IPS DF 4.7 (cell line): Measurements from ENCODE around the gene KIFC3.
"Not testable (repeated sequence)": the region's sequence is repeated elsewhere in the genome, so short reads cannot be mapped to it uniquely, and the experiment has no call there.

Experiments
- DNase-seq: peaks from one replicate; pipeline ENCODE4 v3.0.0-alpha.2; 2013; ENCODE audit warnings: low spot score; ENCODE audit errors: extremely low read depth

Gene KIFC3

DNA sequence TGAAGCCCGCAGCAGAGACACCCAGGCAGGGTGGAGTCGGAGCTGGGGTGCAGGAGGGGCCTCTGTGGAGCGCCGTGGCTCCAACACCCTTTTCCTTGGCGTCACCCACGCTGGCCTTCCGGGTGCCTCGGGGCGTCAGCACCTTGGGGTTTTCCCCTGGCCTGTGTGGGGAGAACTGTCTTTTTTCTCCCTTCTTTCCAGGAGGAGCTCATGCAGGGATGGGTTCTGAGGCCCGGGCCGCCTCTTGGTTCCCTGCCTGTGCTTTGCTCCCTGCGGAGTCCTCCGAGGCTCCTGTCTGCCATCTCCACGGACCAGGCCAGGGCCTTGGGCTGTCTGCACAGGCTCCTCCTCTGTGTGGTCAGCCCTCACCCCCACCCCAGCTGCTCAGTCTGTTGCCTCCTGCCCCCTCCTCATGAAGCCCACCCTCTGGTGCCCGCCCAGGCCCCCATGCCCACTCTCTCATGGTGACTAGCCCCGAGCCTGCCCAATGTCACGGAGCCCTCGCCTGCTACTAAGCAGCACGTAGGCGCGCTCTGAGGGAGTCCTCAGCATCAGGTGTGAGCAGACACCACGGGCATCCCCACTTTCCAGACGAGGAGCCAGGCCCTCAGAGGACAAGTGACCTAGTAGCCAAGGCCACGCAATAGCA lies 61.7 kb downstream of the KIFC3 start:
- no peak for DNase-seq

DNA sequence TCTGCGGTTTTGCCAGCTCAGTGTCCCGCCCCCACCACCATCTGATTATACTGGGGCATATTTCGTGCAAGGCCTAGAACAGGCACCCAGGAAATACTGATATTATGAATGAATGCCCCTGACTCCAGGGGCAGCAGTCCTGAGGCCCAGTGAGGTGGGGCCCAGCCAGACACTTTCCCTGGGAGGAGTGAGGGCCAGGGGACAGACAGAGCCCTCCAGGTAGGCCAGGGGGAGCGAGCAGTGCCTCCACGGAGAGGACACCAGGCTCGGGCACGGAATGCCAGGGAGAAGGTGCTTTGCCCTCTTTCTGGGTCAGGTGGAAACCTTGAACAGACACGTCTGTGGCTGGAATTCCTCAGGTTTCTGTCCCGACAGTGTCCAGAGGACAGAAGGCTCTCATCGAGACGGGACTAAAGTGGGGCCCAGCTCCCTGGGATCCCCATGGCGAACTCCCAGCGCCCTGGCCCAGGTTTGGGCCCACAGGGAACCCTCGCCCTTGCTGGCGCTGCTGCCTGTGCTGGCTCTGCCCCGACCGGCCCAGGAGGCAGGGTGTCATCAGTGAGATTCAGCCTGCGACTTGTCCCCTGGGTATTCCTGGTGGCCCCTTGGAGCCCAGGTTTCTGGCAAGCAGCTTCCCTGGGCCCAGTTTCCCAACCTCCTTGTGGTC lies 62.4 kb downstream of the KIFC3 start:
- no peak for DNase-seq

DNA sequence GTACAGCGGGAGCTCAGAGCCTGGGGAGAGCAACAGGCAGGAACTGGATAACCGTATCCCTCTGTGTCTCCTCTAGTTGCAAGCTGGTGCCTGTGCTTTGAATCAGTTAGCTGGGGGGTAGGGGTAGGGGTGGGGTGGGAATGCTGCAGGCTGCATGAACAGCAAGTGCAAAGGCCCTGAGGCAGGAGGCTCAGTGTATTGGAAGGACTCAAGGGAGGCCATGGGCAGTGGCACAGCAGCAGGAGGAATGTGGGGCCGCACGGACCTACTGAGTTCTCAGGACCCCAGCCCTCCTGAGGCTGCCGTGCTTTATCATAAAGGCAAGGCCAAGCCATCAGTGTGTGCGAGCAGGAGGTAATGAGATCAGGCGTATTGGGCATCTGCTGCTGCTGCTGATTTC lies 63.4 kb downstream of the KIFC3 start:
- DNase-seq, result no peak

DNA sequence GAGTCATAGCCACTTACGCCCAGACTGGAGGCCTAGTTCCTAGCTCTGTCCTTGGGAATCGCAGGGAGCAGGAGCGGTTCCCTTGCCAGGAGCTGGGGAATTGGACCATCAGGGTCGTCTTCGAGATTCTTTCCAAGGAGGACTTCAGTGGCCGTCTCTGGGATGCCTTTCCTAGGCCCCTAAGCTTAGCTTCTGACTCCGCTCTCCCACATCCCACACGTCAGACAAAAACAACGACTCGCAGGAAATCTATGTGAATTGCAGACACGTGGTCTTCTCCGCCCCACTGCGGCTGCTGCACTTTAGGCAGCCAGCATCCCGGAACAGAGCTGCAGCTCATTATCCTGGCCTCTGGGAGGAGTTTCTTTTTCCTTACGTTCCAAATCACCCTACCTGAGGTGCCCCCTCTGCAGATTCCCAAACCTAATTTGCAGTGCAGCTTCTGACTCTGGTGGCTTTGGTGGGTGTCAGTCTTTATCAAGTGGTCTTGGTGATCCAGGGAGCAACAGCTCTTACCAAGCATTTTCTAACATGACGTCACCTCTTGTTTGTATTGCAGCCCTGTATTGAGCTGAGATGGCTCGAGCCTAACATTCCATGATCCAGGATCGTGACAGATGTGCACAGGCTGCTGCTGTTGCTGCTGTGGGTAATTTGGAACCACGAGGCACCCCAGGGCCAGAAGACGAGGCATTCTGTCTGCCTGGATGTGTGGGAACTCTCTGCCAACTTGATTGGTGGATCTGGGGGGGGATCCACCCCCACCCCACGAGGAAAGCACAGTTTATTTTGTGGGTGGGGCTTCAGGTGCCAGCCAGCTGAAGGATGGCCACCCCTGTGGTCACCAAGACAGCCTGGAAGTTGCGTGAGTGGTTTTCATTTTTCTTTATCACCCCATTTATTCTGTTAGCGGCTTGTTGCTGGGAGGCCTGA lies 65.6 kb downstream of the KIFC3 start:
- no peak for DNase-seq

DNA sequence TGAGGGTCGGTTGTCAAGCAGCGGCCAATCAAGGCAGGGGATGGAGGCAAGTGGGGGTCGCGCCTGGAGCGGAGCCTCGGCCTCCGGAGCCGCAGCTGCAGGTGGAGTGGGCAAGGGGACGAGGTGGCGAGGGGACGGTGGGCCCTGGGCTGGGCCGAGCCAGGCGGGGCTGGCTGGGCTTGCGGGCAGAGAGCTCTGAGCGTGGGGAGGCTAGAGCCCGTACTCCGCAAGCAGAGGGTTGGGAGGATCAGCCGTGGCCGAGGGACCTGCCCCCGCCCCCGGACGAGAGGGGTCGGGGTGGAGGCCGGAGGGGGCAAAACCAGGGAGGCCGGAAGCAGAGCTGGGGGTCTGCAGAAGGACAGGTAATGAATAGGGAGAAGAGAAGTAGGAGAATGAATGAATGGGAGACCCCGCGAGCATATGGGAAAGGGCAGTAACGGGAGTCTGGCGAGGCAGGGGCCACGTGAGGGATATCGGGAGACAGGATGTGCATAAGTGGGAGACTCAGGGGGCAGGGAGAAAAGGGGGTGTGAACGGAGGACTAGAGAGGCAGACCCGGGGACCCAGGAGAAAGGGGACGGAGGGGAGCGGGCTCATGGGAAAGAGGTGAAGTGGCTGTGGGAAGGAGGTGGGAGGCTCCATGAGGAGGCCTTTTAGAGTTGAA lies 66.4 kb downstream of the KIFC3 start, which contains the start of gene KATNB1:
KATNB1 (plus strand) TSS at position 16 of the 664 bp plus-strand sequence. CDS start 1,474 bp downstream, outside the sequence.
- no peak for DNase-seq

DNA sequence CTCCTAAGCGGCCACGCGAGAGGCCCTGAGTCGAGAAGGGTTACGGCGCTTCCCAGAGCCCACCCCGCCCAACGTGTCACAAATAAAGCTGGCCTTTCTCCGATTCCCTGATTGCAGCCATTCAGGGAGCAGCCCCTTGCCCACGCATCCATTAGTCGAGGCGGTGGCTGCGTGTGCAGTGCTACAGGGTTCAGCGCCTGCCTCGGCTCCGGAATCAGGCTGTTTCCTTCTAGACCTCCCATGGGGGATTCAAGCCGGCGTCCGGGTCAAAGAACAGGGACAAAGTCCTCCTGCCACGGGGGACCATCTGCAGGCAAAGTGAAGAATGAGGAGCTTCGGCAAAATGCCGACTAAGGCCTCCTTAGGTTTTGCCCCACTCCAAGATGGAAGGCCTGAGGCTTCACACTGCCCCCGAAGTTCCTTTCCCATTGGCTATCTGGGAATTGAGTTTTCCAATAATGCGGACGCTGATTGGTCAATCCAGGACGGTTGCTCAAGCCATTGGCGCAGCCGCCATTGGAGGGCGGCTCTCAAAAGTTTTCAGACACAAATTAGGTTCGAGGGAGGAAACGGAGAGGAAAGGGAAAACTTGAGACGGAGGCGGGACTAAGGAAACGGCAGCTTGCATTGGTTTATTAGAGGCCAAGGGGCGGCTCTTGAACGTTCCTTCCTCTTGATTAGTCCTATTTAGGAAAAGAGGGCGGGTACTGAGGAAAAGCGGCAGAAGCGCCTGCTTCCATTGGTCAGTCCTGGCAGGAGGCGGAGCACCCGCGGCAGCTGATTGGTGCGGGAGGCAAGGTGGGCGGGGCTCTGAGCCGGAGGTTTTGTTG lies 67.2 kb downstream of the KIFC3 start:
- DNase-seq, result peak; percentile 100

DNA sequence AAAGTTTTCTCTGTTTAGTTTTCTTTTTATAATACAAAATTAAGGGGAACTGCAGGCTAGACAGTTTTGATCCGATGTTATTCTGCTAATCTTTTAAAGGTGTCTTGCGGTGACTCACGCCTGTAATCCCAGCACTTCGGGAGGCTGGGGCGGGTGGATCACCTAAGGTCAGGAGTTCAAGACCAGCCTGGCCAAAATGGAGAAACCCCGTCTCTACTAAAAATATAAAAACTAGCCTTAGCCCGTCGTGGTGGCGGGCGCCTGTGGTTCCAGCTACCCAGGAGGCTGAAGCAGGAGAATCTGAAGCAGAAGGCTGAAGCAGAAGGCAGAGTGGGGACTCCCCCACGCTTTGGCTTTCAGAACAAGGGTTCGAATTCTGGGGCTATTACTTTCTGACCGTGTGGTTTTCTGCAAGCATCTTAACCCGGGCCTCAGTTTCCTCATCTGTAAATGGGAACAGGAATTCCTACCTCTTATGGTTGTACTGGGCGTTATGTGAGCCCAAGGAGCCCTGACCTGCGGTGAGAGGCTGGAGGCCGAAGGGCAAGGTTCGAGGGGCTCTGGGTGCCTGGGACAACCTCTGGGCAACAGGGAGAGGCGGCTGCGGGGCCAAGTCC lies 67.9 kb downstream of the KIFC3 start:
- no peak for DNase-seq

DNA sequence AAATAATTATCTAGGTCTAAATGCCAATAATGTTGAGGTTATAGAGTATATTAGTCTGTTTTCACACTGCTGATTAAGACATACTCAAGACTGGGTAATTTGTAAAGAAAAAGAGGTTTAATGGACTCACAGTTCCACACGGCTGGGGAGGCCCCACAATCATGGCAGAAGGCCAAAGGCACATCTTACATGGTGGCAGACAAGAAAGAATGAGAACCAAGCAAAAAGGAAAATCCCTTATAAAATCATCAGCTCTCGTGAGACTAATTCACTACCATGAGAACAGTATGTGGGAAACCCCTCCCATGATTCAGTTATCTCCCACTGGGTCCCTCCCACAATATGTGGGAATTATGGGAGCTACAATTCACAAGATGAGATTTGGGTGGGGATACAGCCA lies 69.6 kb downstream of the KIFC3 start:
- no peak for DNase-seq

DNA sequence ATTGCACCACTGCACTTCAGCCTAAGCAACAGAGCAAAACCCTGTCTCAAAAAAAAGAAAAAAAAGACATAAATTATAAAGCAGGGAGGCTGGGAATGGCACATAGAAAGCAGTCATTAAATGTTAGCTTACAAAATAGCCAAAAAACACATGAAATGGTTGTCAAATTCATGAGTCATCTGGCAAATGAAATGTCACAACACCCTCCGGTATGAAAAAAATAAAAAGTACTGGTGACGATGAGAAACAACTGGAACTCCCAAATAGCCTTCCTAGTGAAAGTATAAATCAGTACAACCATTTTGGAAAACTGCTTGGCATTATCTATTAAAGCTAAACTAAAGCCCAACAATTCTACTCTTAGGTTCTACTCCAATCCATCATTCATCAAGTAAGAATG lies 70.3 kb downstream of the KIFC3 start:
- DNase-seq, result no peak

DNA sequence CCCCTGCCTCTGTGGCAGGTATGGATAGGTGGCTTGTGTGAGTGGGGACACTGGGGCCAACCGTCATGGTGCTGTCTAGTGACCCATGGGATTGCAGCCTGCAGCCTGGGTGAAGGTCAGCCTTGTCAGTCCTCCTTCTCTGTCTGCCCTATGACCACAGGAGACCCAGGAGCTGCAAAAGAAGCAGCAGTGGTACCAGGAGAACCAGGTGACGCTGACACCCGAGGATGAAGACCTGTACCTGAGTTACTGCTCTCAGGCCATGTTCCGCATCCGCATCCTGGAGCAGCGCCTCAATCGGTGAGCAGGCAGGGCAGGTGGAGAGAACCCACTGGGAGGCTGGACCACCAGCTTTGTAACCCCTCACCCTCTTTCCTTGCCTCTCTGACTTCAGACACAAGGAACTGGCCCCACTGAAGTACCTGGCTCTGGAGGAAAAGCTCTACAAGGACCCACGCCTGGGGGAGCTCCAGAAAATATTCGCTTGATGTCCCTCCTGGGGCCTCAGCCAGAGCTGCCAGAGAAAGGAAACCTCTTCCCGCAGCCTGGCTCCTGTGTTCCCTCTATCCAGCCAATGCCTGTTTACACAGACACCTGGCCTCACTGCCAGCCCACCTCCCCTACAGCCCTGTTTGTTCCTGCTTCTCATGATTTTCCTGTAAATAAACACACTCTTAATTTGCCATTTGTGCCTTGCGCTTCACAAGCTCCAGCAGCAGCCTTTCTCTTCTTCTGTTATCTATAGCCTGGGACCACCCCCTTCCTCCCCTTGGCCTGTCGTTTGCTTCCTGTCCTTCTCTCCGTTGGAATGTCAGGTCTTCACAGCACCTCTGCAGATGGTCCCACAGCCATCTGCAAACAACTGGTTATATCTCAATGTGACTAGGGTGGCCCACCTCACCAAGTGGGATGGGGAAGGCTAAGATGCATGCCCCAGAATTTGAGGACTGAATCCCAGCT lies 71.2 kb downstream of the KIFC3 start:
- DNase-seq, result no peak

DNA sequence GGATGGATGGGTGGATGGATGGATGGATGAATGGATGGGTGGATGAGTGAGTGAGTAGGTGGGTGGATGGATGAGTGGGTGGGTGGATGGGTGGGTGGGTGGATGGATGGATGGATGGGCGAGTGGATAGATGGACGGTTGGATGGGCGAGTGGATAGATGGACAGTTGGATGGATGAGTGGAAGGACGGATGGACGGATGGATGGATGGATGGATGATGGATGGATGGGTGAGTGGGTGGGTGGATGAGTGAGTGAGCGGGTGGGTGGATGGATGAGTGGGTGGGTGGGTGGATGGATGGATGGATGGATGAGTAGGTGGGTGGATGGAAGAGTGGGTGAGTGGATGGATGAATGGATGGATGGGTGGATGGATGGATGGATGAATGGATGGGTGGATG lies 72.4 kb downstream of the KIFC3 start:
- not testable (repeated sequence) for DNase-seq

DNA sequence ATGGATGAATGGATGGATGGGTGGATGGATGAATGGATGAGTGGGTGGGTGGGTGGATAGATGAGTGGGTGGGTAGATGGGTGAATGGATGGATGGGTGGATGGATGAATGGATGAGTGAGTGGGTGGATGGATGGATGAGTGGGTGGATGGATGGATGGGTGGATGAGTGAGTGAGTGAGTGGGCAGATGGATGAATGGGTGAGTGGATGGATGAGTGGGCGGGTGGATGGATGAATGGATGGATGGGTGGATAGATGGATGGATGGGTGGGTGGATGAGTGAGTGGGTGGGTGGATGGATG lies 73.2 kb downstream of the KIFC3 start:
- DNase-seq, result no peak

DNA sequence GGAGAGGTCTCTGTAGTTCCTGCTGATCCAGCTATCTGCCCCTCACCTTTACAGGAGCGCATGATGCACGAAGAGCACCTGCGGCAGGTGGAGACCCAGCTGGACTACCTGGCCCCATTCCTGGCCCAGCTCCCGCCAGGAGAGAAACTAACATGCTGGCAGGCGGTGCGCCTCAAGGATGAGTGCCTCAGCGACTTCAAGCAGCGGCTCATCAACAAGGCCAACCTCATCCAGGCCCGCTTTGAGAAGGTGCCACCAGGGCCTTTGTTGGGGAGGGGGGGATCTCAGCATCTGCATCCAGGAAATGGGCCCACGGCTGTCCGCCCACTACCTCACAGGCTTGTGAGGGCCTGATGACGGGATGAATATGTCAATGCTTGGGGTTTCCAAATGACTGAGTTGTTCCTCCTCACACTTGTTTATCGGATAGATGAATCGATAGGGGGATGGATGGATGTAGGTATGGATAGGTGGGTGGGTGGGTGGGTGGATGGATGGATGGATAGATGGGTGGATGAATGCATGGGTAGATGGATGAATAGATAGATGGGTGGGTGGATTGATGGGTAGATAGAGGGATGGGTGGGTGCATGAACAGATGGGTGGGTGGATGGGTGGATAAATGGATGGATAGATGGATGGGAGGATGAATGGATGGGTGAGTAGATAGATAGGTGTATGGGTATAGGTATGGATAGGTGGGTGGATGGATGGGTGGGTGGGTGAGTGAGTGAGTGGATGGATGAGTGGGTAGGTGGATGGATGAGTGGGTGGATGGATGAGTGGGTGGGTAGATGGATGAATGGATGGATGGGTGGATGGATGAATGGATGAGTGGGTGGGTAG lies 73.7 kb downstream of the KIFC3 start:
- DNase-seq, result no peak

DNA sequence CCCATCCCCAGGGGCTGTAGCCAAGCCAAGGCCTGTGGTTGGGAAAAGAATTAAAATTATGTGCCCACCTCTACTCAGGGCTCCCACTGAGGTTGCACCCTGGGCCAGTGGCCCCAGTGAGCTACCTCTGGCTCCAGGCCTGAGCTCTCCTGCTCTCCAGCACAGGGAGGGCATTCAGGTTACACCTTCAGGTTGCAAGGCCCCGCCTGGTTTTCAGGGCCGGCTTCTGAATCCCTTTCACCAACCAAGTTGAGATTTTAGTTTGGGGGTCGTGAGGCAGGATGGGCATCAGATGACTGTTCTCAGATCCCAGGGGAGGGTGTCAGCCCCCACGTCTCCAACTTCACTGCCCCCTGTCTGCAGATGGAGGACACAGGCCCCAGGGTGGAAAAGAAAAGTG lies 74.7 kb downstream of the KIFC3 start:
- no peak for DNase-seq

DNA sequence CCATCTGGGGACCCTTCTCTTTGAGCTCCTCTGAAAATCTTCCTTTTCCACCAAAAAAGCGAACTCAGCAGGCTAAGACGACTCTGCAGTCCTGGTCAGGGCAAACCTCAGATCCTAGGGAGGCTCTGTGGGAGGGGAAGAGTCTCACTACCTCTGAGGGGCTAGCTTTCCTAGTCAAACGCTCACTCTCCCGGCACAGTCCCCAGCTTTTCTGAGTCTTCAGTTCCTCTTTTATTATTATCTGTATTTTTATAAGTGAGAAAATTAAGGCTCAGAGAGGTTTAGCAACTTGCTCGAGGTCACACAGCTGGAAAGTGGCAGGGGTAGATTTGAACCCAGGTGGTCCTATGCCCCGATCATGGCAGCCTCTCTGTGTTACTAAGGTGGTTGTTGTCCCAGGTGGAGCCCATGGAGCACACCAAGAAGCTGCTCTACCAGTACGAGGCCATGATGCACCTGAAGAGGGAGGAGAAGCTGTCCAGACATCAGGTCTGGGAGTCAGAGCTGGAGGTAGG lies 75.8 kb downstream of the KIFC3 start:
- no peak for DNase-seq

DNA sequence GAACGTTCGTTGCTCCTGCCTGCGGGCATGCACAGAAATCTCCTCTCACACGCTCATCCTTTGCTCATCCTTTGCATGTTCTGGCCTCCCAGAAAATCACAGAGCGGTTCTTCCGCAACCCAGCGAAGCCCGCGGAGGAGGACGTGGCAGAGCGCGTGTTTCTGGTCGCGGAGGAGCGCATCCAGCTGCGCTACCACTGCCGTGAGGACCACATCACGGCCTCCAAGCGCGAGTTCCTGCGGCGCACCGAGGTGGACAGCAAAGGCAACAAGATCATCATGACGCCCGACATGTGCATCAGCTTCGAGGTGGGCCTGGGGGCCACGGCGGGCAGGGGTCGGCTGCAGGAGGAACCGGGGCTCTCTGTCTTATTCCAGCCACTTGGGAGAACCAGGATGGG lies 76.3 kb downstream of the KIFC3 start:
- no peak for DNase-seq

DNA sequence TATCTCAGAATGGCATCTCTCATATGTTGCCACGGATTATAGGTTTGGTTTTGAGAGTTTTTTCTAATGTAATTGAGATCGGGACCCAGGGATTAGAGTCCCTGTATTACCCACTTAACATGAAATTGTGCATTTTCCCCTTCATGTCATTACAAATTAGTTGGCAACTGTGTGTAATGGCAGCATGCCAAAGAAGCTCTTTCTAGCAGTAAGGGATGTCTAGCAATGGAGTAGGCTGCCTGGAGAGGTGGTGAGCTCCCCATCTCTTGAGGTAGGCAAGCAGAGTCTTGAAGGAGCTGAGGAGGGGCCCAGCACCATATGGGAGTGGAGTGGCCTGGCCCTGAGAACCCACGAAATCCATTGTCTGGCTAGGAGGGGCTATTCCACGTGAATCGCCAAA lies 76.7 kb downstream of the KIFC3 start:
- no peak for DNase-seq

DNA sequence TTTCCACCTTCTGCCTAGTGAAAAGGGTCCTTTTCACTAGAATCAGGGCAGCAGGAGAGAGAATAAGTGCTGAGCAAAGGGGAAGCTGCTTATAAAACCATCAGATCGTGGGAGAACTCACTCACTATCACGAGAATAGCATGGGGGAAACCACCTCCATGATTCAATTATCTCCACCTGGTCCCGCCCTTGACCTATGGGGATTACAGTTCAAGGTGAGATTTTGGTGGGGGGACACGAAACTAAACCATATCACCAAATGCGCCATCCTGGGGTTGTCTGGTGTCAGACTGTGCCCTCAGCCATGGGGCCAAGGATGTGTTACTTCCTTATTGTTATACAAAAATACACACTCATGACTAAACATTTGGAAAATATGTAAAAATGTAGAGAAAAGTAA lies 77.1 kb downstream of the KIFC3 start:
- no peak for DNase-seq
